Ishikawa (cell line): Measurements from ENCODE around the gene MBOAT7.

Experiments used
- CEBPB ChIP-seq: IDR thresholded peaks from 2 replicates; pipeline ENCODE4 v1.6.1; 2012
- CREB1 ChIP-seq: IDR thresholded peaks from 2 replicates; pipeline ENCODE4 v1.6.1; 2012; ENCODE audit warnings: low read depth
- EGR1 ChIP-seq: IDR thresholded peaks from 2 replicates; pipeline ENCODE4 v1.6.1; 2012
- EP300 ChIP-seq: IDR thresholded peaks from 2 replicates; pipeline ENCODE4 v1.6.1; 2012; ENCODE audit warnings: borderline replicate concordance
- FOXM1 ChIP-seq: IDR thresholded peaks from 2 replicates; pipeline ENCODE4 v1.6.1; 2012; ENCODE audit warnings: low read depth, borderline replicate concordance
- NFIC ChIP-seq: IDR thresholded peaks from 2 replicates; pipeline ENCODE4 v1.6.1; 2012
- RAD21 ChIP-seq: IDR thresholded peaks from 2 replicates; pipeline ENCODE4 v1.6.1; 2012; ENCODE audit warnings: low read depth
- TAF1 ChIP-seq: IDR thresholded peaks from 2 replicates; pipeline ENCODE4 v1.6.1; 2012; ENCODE audit warnings: low read depth, mild to moderate bottlenecking
- TCF12 ChIP-seq: IDR thresholded peaks from 2 replicates; pipeline ENCODE4 v1.6.1; 2012; ENCODE audit warnings: low read depth
- TEAD4 ChIP-seq: IDR thresholded peaks from 2 replicates; pipeline ENCODE4 v1.6.1; 2012
- USF1 ChIP-seq: IDR thresholded peaks from 2 replicates; pipeline ENCODE4 v1.6.1; 2012
- YY1 ChIP-seq: IDR thresholded peaks from 2 replicates; pipeline ENCODE4 v1.6.1; 2012; ENCODE audit warnings: low read depth
- TF ChIP-seq, protein P1 (sequence below): IDR thresholded peaks from 2 replicates; pipeline ENCODE4 v1.6.1; 2012
- TF ChIP-seq, protein P2 (sequence below): IDR thresholded peaks from 2 replicates; pipeline ENCODE4 v1.6.1; 2012; ENCODE audit warnings: low read depth, mild to moderate bottlenecking

GRCh38 chr19:54208784-54209057 is 19.3 kb upstream of the MBOAT7 start:
- no peak for TF ChIP-seq EP300
- no peak for TF ChIP-seq RAD21
- TF ChIP-seq TAF1: no peak
- no peak for TF ChIP-seq CREB1
- TF ChIP-seq TEAD4: no peak
- TF ChIP-seq YY1: no peak
- TF ChIP-seq, protein P1, sequence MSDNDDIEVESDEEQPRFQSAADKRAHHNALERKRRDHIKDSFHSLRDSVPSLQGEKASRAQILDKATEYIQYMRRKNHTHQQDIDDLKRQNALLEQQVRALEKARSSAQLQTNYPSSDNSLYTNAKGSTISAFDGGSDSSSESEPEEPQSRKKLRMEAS: no peak
- TF ChIP-seq, protein P2, sequence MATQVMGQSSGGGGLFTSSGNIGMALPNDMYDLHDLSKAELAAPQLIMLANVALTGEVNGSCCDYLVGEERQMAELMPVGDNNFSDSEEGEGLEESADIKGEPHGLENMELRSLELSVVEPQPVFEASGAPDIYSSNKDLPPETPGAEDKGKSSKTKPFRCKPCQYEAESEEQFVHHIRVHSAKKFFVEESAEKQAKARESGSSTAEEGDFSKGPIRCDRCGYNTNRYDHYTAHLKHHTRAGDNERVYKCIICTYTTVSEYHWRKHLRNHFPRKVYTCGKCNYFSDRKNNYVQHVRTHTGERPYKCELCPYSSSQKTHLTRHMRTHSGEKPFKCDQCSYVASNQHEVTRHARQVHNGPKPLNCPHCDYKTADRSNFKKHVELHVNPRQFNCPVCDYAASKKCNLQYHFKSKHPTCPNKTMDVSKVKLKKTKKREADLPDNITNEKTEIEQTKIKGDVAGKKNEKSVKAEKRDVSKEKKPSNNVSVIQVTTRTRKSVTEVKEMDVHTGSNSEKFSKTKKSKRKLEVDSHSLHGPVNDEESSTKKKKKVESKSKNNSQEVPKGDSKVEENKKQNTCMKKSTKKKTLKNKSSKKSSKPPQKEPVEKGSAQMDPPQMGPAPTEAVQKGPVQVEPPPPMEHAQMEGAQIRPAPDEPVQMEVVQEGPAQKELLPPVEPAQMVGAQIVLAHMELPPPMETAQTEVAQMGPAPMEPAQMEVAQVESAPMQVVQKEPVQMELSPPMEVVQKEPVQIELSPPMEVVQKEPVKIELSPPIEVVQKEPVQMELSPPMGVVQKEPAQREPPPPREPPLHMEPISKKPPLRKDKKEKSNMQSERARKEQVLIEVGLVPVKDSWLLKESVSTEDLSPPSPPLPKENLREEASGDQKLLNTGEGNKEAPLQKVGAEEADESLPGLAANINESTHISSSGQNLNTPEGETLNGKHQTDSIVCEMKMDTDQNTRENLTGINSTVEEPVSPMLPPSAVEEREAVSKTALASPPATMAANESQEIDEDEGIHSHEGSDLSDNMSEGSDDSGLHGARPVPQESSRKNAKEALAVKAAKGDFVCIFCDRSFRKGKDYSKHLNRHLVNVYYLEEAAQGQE: no peak
- no peak for TF ChIP-seq NFIC
- TF ChIP-seq USF1: no peak
- TF ChIP-seq CEBPB: no peak
- TF ChIP-seq FOXM1: no peak
- TF ChIP-seq TCF12: no peak
- TF ChIP-seq EGR1: no peak
